GM08714 (cell line): Measurements from ENCODE around the gene GRN.
"Not testable (repeated sequence)": the region's sequence is repeated elsewhere in the genome, so short reads cannot be mapped to it uniquely, and the experiment has no call there.

Experiments used
- H3K4me3 ChIP-seq: fragments of 200-500 bp; sonication (Bioruptor generic); 2 replicates; pipeline ENCODE4 v1.5.1; 2014; ENCODE audit warnings: mild to moderate bottlenecking, low read length, inconsistent platforms
- ZNF274 ChIP-seq: IDR thresholded peaks from 2 replicates; pipeline ENCODE4 v1.6.1; 2012; ENCODE audit warnings: mild to moderate bottlenecking, low read depth, low read length

Gene GRN

GRCh38 chr17:44331249-44331760, 13.8 kb upstream of the GRN start:
- no peak overlapping the region for H3K4me3 ChIP-seq
- TF ChIP-seq ZNF274: no peak

GRCh38 chr17:44333371-44333770, 11.7 kb upstream of the GRN start:
- no peak for TF ChIP-seq ZNF274
- H3K4me3 ChIP-seq: no peak overlapping the region

GRCh38 chr17:44334315-44334714, 10.8 kb upstream of the GRN start:
- no peak for TF ChIP-seq ZNF274
- H3K4me3 ChIP-seq: no peak overlapping the region

GRCh38 chr17:44334727-44335126, 10.4 kb upstream of the GRN start:
- TF ChIP-seq ZNF274: no peak
- no peak overlapping the region for H3K4me3 ChIP-seq

GRCh38 chr17:44335564-44335963, 9.5 kb upstream of the GRN start:
- no peak overlapping the region for H3K4me3 ChIP-seq
- TF ChIP-seq ZNF274: no peak

GRCh38 chr17:44335968-44336367, 9.1 kb upstream of the GRN start:
- TF ChIP-seq ZNF274: no peak
- no peak overlapping the region for H3K4me3 ChIP-seq

GRCh38 chr17:44338702-44339101, 6.4 kb upstream of the GRN start:
- no peak for TF ChIP-seq ZNF274
- no peak overlapping the region for H3K4me3 ChIP-seq

- not testable (repeated sequence) for H3K4me3 ChIP-seq
Measured at GRCh38 chr17:44340553-44340952, 4.5 kb upstream of the GRN start.

- no peak for TF ChIP-seq ZNF274
- H3K4me3 ChIP-seq: no peak overlapping the region
Measured at GRCh38 chr17:44343510-44344209, 1.4 kb upstream of the GRN start.

- no peak for TF ChIP-seq ZNF274
- peak overlapping the region; percentile 82 for H3K4me3 ChIP-seq
Measured at GRCh38 chr17:44345454-44346026, 438 bp downstream of the GRN start.

- peak overlapping the region; percentile 82; the same call in 1 of the 2 replicates for H3K4me3 ChIP-seq
- TF ChIP-seq ZNF274: no peak
Measured at GRCh38 chr17:44346064-44346844, 1.2 kb downstream of the GRN start.

- not testable (repeated sequence) for H3K4me3 ChIP-seq
Measured at GRCh38 chr17:44347206-44348055, 2.3 kb downstream of the GRN start.

- H3K4me3 ChIP-seq: no peak overlapping the region; the same call in 1 of the 2 replicates
- TF ChIP-seq ZNF274: no peak
Measured at GRCh38 chr17:44348234-44348987, 3.3 kb downstream of the GRN start.
